SW 1271 (cell line): Measurements from ENCODE around the gene TMTC4.

ENCODE experiments used
- DNase-seq, 2 experiments: peaks; one replicate each; lab custom pipeline; 2025; lab: John Stamatoyannopoulos, UW

TMTC4 gene

GRCh38 chr13:100666124-100666523, 8.5 kb downstream of the TMTC4 start:
- no peak for DNase-seq

GRCh38 chr13:100665403-100665802, 9.2 kb downstream of the TMTC4 start:
- no peak for DNase-seq

GRCh38 chr13:100664171-100664900, 10.3 kb downstream of the TMTC4 start:
- DNase-seq = no peak

GRCh38 chr13:100662468-100663211, 12.0 kb downstream of the TMTC4 start:
- DNase-seq = no peak

- DNase-seq = no peak
Measured at GRCh38 chr13:100660761-100661160, 13.8 kb downstream of the TMTC4 start.

- DNase-seq = no peak
Measured at GRCh38 chr13:100659578-100659977, 15.0 kb downstream of the TMTC4 start.

GRCh38 chr13:100658363-100658762, 16.2 kb downstream of the TMTC4 start:
- no peak for DNase-seq

GRCh38 chr13:100657881-100658315, 16.7 kb downstream of the TMTC4 start:
- DNase-seq = no peak

GRCh38 chr13:100652510-100652909, 22.1 kb downstream of the TMTC4 start:
- DNase-seq = no peak

- no peak for DNase-seq
Measured at GRCh38 chr13:100650326-100650725, 24.3 kb downstream of the TMTC4 start.

- no peak for DNase-seq
Measured at GRCh38 chr13:100648354-100648753, 26.2 kb downstream of the TMTC4 start.

- no peak for DNase-seq
Measured at GRCh38 chr13:100646871-100647270, 27.7 kb downstream of the TMTC4 start.

- no peak for DNase-seq
Measured at GRCh38 chr13:100646030-100646673, 28.4 kb downstream of the TMTC4 start.

GRCh38 chr13:100645382-100645781, 29.2 kb downstream of the TMTC4 start:
- no peak for DNase-seq

- no peak for DNase-seq
Measured at GRCh38 chr13:100644371-100644770, 30.2 kb downstream of the TMTC4 start.

- DNase-seq = no peak
Measured at GRCh38 chr13:100637796-100638195, 36.8 kb downstream of the TMTC4 start.

GRCh38 chr13:100637380-100637779, 37.2 kb downstream of the TMTC4 start:
- no peak for DNase-seq

GRCh38 chr13:100636441-100636840, 38.2 kb downstream of the TMTC4 start:
- DNase-seq = no peak

GRCh38 chr13:100636004-100636403, 38.6 kb downstream of the TMTC4 start:
- no peak for DNase-seq

GRCh38 chr13:100634696-100635095, 39.9 kb downstream of the TMTC4 start:
- DNase-seq = no peak

GRCh38 chr13:100633461-100633860, 41.1 kb downstream of the TMTC4 start:
- no peak for DNase-seq

GRCh38 chr13:100630555-100630954, 44.0 kb downstream of the TMTC4 start:
- no peak for DNase-seq

GRCh38 chr13:100627120-100627519, 47.5 kb downstream of the TMTC4 start:
- DNase-seq = no peak
